Dedifferentiated amniotic fluid mesenchymal stem cell (primary cell): ENCODE measurements around the gene ZNF385C.

ENCODE experiments used
- DNase-seq: peaks from one replicate; pipeline ENCODE4 v3.0.0-alpha.2; 2016; ENCODE audit errors: extremely low spot score

The ZNF385C gene

DNA sequence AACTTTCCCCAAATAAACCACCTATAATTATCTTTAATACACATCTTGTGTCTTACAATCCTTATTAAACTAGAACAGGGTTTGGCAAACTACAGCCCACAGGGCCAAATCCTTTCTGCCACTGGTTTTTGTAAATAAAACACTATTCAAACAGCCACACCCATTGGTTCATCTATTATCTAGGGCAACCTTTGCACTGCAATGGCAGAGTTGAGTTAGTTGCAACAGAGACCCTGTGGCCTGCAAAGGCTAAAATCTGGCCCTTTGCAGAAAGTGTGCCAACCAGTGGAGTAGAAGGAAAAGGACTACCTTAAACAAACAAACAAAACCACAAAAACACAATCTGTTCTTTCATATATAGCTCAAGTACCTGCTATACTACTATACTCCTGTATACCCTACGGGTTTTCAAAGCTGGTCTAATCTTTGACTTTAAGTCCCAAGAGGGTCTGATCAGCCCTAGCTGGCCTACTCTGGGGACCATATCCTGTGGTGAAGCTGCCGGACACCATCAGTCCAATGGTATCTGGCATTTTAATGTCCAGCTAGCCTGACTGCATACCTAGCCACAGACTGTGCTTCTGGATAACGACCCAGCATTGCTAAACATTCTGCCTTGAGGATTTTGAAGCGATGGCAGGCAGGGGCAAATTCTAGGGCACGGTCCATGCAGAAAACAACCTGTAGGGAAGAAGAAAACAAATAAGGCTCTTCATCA lies 108.4 kb downstream of the ZNF385C start:
- DNase-seq, result no peak

GRCh38 chr17:41988418-41988817 lies 109.9 kb downstream of the ZNF385C start:
- DNase-seq, result no peak

- DNase-seq, result no peak
These were observed 110.6 kb downstream of the ZNF385C start for GRCh38 chr17:41987642-41988041.

GRCh38 chr17:41986634-41987033 lies 111.6 kb downstream of the ZNF385C start:
- no peak for DNase-seq

DNA sequence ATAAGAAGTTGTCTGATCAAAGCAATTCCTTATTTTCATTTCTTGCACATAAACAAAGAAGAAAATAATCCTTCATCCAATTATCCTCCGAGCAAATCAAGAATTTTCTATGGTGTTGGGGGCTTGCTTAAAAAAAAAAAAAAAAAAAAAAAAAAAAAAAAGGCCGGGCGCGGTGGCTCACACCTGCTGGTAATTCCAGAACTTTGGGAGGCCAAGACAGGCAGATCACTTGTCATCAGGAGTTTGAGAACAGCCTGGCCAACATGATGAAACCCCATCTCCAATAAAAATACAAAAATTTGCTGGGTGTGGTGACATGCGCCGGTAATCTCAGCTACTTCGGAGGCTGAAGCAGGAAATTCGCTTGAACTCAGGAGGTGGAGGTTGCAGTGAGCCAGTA lies 112.4 kb downstream of the ZNF385C start:
- DNase-seq, result no peak

DNA sequence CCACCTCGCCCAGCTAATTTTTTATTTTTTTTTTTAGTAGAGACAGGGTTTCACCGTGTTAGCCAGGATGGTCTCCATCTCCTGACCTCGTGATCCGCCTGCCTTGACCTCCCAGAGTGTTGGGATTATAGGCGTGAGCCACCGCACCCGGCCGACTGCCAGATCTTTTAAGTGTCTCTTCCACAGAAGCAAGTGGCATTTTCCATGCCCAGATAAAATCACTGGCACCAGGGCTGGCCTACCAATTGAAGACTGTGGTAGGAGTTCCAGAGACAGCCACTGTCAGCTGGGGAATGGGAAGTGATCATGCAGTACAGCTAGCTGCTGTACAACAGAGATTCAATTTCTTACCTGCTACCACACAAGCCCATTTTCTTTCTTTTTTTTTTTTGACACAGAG lies 113.8 kb downstream of the ZNF385C start:
- DNase-seq, result no peak

- no peak for DNase-seq
These were observed 116.1 kb downstream of the ZNF385C start for GRCh38 chr17:41982026-41982760.

DNA sequence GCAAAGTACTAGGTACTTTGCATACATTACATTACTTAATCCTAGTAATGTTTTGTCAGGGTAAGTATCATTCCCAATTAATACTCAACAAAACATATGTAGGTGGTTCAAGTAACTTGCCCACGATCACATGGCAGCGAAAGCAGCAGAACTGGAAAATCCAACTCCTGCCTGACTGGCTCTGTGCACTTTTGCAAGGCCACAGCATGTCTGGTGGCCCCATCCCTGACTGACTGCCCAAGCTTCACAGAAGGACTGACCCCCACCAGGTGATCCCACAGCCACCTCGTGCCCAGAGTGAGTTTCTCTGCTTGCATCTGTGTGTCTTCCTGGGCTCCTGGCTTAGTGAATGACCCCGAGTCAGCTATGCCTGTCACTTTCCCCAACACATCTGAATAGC lies 120.3 kb downstream of the ZNF385C start:
- no peak for DNase-seq

DNA sequence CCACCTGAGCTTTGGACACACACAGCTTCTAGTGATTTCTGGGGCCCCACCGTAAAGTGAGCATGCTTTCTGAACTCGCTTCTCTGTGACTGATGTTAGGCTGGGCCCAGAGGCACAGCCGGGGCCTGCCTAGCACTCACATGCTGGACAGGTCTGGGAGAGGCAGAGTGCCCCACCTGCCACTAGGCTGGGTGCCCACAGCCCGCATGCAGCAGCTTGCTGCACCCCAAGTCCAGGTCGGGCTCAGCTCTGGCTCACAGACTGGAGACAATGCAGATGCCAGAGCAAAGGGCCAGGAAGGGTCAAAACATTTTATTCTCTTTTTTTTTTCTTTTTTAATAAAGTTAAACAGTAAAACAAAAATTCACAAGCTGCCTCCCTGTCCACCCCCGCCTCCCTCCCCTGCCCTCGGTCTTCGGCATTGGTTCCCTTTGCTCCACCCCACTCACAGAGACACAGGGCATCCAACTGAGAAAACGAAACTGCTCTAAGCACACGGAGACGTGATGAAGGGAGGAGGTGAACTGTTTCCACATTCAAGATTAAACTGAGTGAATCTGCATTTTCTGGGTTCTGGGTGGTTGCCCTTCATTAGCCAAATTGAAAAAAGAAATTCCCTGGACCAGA lies 122.0 kb downstream of the ZNF385C start:
- DNase-seq, result no peak
